ENCODE data around the gene COL4A3. TPM values are rescaled to one million over a fixed set of nuclear protein-coding genes. Genes with fewer than 3 reads are reported as not detected.

Gene COL4A3
- total RNA-seq, 1 donor from 2014 or later: not detected

- H3K79me2 ChIP-seq (ENCODE audit: insufficient read depth, low read length): no peaks in the 10 kb centered on the region
- TF ChIP-seq CTCF (IDR thresholded peaks at IDR 0.05; ENCODE audit: insufficient read depth, low read depth, low read length): no peak
- no peak for TF ChIP-seq EZH2 (IDR thresholded peaks at IDR 0.05; ENCODE audit: insufficient read depth, low read length)
- Mint-ChIP-seq H3K9me3 (ENCODE audit: unreplicated experiment) (no peaks in the 10 kb centered on the region), H3K4me1 (ENCODE audit: low read depth, unreplicated experiment) (peaks cover 7% of the 10 kb centered on the region), H3K4me3 (ENCODE audit: unreplicated experiment) (no peak overlapping the region), H3K27me3 (ENCODE audit: low read depth, unreplicated experiment) (peaks cover 17% of the 10 kb centered on the region), H3K27ac (ENCODE audit: unreplicated experiment) (no peak overlapping the region), H3K36me3 (ENCODE audit: low read depth, unreplicated experiment) (no peaks in the 10 kb centered on the region)
- no peak overlapping the region for H3K4me2 ChIP-seq (ENCODE audit: low read length)
- no peak overlapping the region for H3K9ac ChIP-seq (ENCODE audit: low read length)
- FAIRE-seq (no peak), DNase-seq (ENCODE audit: low read depth) (no peak)
- no peak overlapping the region for H3K27ac ChIP-seq (ENCODE audit: low read depth, low read length)
- no peaks in the 10 kb centered on the region for H4K20me1 ChIP-seq (ENCODE audit: insufficient read depth, low read length)
- no peaks in the 10 kb centered on the region for H3K4me1 ChIP-seq (ENCODE audit: insufficient read depth, low read length)
- no peak overlapping the region for H3K4me3 ChIP-seq (ENCODE audit: insufficient read depth, low read depth, low read length)
- no peaks in the 10 kb centered on the region for H3K36me3 ChIP-seq (ENCODE audit: insufficient read depth, low read length)
- H3K9me3 ChIP-seq (ENCODE audit: insufficient read depth, low read depth, low read length): no peaks in the 10 kb centered on the region
- H2AFZ ChIP-seq (ENCODE audit: low read depth, low read length): no peak overlapping the region
- H3K27me3 ChIP-seq (ENCODE audit: insufficient read depth, low read length): peaks cover 9% of the 10 kb centered on the region
Observed at GRCh38 chr2:227130636-227131035, 33.8 kb upstream of the COL4A3 start.

- Histone ChIP-seq H3K4me2 (ENCODE audit: low read length) (no peak overlapping the region), H3K27ac (ENCODE audit: low read depth, low read length) (no peak overlapping the region), H3K9me3 (ENCODE audit: insufficient read depth, low read depth, low read length) (no peaks in the 10 kb centered on the region), H4K20me1 (ENCODE audit: insufficient read depth, low read length) (no peaks in the 10 kb centered on the region), H3K4me1 (ENCODE audit: insufficient read depth, low read length) (no peaks in the 10 kb centered on the region), H3K79me2 (ENCODE audit: insufficient read depth, low read length) (no peaks in the 10 kb centered on the region), H3K27me3 (ENCODE audit: insufficient read depth, low read length) (peaks cover 5% of the 10 kb centered on the region), H3K4me3 (ENCODE audit: insufficient read depth, low read depth, low read length) (no peak overlapping the region), H3K36me3 (ENCODE audit: insufficient read depth, low read length) (no peaks in the 10 kb centered on the region), H2AFZ (ENCODE audit: low read depth, low read length) (no peak overlapping the region), H3K9ac (ENCODE audit: low read length) (no peak overlapping the region)
- H3K4me3 Mint-ChIP-seq (ENCODE audit: unreplicated experiment): no peak overlapping the region
- peaks cover 7% of the 10 kb centered on the region for H3K4me1 Mint-ChIP-seq (ENCODE audit: low read depth, unreplicated experiment)
- TF ChIP-seq EZH2 (IDR thresholded peaks at IDR 0.05; ENCODE audit: insufficient read depth, low read length) (no peak), CTCF (IDR thresholded peaks at IDR 0.05; ENCODE audit: insufficient read depth, low read depth, low read length) (no peak)
- no peaks in the 10 kb centered on the region for H3K36me3 Mint-ChIP-seq (ENCODE audit: low read depth, unreplicated experiment)
- H3K9me3 Mint-ChIP-seq (ENCODE audit: unreplicated experiment): no peaks in the 10 kb centered on the region
- FAIRE-seq: no peak
- no peak overlapping the region for H3K27ac Mint-ChIP-seq (ENCODE audit: unreplicated experiment)
- no peak for DNase-seq (ENCODE audit: low read depth)
- H3K27me3 Mint-ChIP-seq (ENCODE audit: low read depth, unreplicated experiment): peaks cover 15% of the 10 kb centered on the region
Observed at GRCh38 chr2:227132986-227133385, 31.4 kb upstream of the COL4A3 start.

GRCh38 chr2:227134591-227134990 lies 29.8 kb upstream of the COL4A3 start:
- no peak overlapping the region for H3K27ac Mint-ChIP-seq (ENCODE audit: unreplicated experiment)
- no peak overlapping the region for H3K4me3 Mint-ChIP-seq (ENCODE audit: unreplicated experiment)
- no peak overlapping the region for H3K4me3 ChIP-seq (ENCODE audit: insufficient read depth, low read depth, low read length)
- H2AFZ ChIP-seq (ENCODE audit: low read depth, low read length): no peak overlapping the region
- FAIRE-seq: no peak
- H3K36me3 Mint-ChIP-seq (ENCODE audit: low read depth, unreplicated experiment): no peaks in the 10 kb centered on the region
- TF ChIP-seq CTCF (IDR thresholded peaks at IDR 0.05; ENCODE audit: insufficient read depth, low read depth, low read length): no peak
- no peak for TF ChIP-seq EZH2 (IDR thresholded peaks at IDR 0.05; ENCODE audit: insufficient read depth, low read length)
- no peak overlapping the region for H3K27ac ChIP-seq (ENCODE audit: low read depth, low read length)
- H3K27me3 ChIP-seq (ENCODE audit: insufficient read depth, low read length): no peaks in the 10 kb centered on the region
- H3K4me1 ChIP-seq (ENCODE audit: insufficient read depth, low read length): no peaks in the 10 kb centered on the region
- H3K27me3 Mint-ChIP-seq (ENCODE audit: low read depth, unreplicated experiment): peaks cover 6% of the 10 kb centered on the region
- no peaks in the 10 kb centered on the region for H3K9me3 Mint-ChIP-seq (ENCODE audit: unreplicated experiment)
- no peak overlapping the region for H3K9ac ChIP-seq (ENCODE audit: low read length)
- H3K4me2 ChIP-seq (ENCODE audit: low read length): no peak overlapping the region
- peaks cover 7% of the 10 kb centered on the region for H3K4me1 Mint-ChIP-seq (ENCODE audit: low read depth, unreplicated experiment)
- H3K36me3 ChIP-seq (ENCODE audit: insufficient read depth, low read length): no peaks in the 10 kb centered on the region
- H3K9me3 ChIP-seq (ENCODE audit: insufficient read depth, low read depth, low read length): no peaks in the 10 kb centered on the region
- no peaks in the 10 kb centered on the region for H3K79me2 ChIP-seq (ENCODE audit: insufficient read depth, low read length)
- DNase-seq (ENCODE audit: low read depth): peak; percentile 22
- no peaks in the 10 kb centered on the region for H4K20me1 ChIP-seq (ENCODE audit: insufficient read depth, low read length)
